K562 (cell line): ENCODE measurements around the gene WDR93. TPM values are rescaled to one million over a fixed set of nuclear protein-coding genes. Genes with fewer than 3 reads are reported as not detected.

Experiments used
- ATAC-seq: fragments of 200-7000 bp; cut with Tn5 transposase; 3 replicates; pipeline ENCODE4 v1.9.1; 2020; ENCODE audit warnings: moderate library complexity
- Bru-seq: library from RNA; stranded (reverse); fragments of 400-500 nt; gene quantifications from one replicate; lab custom pipeline; 2021; lab: Mats Ljungman, UMichigan
- BruChase-seq, 2 experiments: library from RNA; stranded (reverse); fragments of 400-500 nt; gene quantifications; one replicate each; lab custom pipeline; 2021; lab: Mats Ljungman, UMichigan
- BruUV-seq: library from RNA; stranded (reverse); fragments of 400-500 nt; replicated peaks from 2 replicates; lab custom pipeline; 2021; lab: Mats Ljungman, UMichigan
- CTCF ChIA-PET: fragments of 300-600 bp; formaldehyde crosslinking; extraction: SDS; loops from one replicate; lab custom pipeline; 2021; ENCODE audit warnings: low intra/inter-chr PET ratio; lab: Yijun Ruan, JAX
- POLR2A ChIA-PET: fragments of 300-600, 350-650 bp; sonication (Branson Sonifier 250); formaldehyde crosslinking; extraction: SDS; loops from one replicate; lab custom pipeline; 2021; ENCODE audit warnings: antibody characterized with exemption, inconsistent platforms; lab: Yijun Ruan, JAX
- DNase-seq, 4 experiments: peaks; one replicate each; pipeline versions ENCODE4 v3.0.0 to v3.0.0-alpha.2; 2011 to 2018; ENCODE audit warnings: low spot score in 3 of 4, mixed read lengths in 3 of 4; ENCODE audit errors: extremely low read depth in 1 of 4
- FAIRE-seq: peaks from 2 replicates; lab custom pipeline; 2011; peaks lifted over from hg19 to GRCh38; lab: Jason Lieb, UNC
- H2AFZ ChIP-seq: 2 replicates; pipeline ENCODE4 v1.6.0; 2011; ENCODE audit warnings: low read depth, low read length, control low read depth, inconsistent platforms
- H3K27ac ChIP-seq: fragments of 200-600 bp; 3 replicates; pipeline ENCODE4 v1.8.0; 2011; ENCODE audit warnings: low read depth, mild to moderate bottlenecking, control low read depth, inconsistent platforms, low read length, moderate library complexity, mixed read lengths; ENCODE audit errors: extremely low read depth
- H3K27me3 ChIP-seq, 2 experiments: fragments of 300-600 bp in 1 of 2; 2 replicates in 1 of 2; 3 replicates in 1 of 2; pipeline versions ENCODE4 v1.6.0 to v1.8.0; 2011; ENCODE audit warnings: inconsistent platforms in 2 of 2, low read length in 2 of 2, mild to moderate bottlenecking in 1 of 2, mixed read lengths in 1 of 2, moderate library complexity in 1 of 2; ENCODE audit not compliant: control insufficient read depth in 2 of 2, insufficient read depth in 2 of 2
- H3K36me3 ChIP-seq: fragments of 300-600 bp; 3 replicates; pipeline ENCODE4 v1.8.0; 2011; ENCODE audit warnings: mild to moderate bottlenecking, low read length, inconsistent platforms; ENCODE audit not compliant: control insufficient read depth, insufficient read depth
- H3K4me1 ChIP-seq, 2 experiments: fragments of 200-600 bp in 1 of 2; replicated peaks in 1 of 2; 2 replicates in 1 of 2; 3 replicates in 1 of 2; pipeline versions ENCODE4 v1.5.1 to v1.8.0; 2011; ENCODE audit warnings: inconsistent platforms in 2 of 2, low read length in 2 of 2, mild to moderate bottlenecking in 1 of 2, mixed read lengths in 1 of 2, moderate library complexity in 1 of 2; ENCODE audit not compliant: control insufficient read depth in 2 of 2, insufficient read depth in 2 of 2
- H3K4me2 ChIP-seq: 2 replicates; pipeline ENCODE4 v1.6.1; 2011; ENCODE audit warnings: low read length, control low read depth, inconsistent platforms, mixed read lengths; ENCODE audit not compliant: insufficient read depth
- H3K4me3 ChIP-seq: fragments of 200-600 bp; sonication (generic), shearing (Covaris generic); 2 replicates; pipeline ENCODE4 v1.5.1; 2016; ENCODE audit warnings: control low read depth, inconsistent platforms
- H3K79me2 ChIP-seq: fragments of 200-600 bp; 3 replicates; pipeline ENCODE4 v1.8.0; 2011; ENCODE audit warnings: low read length, inconsistent platforms; ENCODE audit not compliant: control insufficient read depth, insufficient read depth
- H3K9ac ChIP-seq, 2 experiments: 2 replicates each; pipeline versions ENCODE4 v1.6.0 to v1.6.1; 2011; ENCODE audit warnings: low read depth in 2 of 2, low read length in 2 of 2, control low read depth in 1 of 2, inconsistent platforms in 1 of 2, mild to moderate bottlenecking in 1 of 2, mixed read lengths in 1 of 2; ENCODE audit not compliant: insufficient read depth in 1 of 2
- H3K9me1 ChIP-seq: one replicate; pipeline ENCODE4 v1.6.0; 2011; ENCODE audit warnings: inconsistent platforms, mild to moderate bottlenecking, low read length, moderate library complexity; ENCODE audit not compliant: control insufficient read depth, insufficient read depth
- H3K9me3 ChIP-seq: replicated peaks from 2 replicates; pipeline ENCODE4 v1.5.1; 2011; ENCODE audit warnings: low read depth, low read length, inconsistent platforms; ENCODE audit not compliant: control insufficient read depth, insufficient read depth
- H4K20me1 ChIP-seq: replicated peaks from 2 replicates; pipeline ENCODE4 v1.6.1; 2011; ENCODE audit warnings: low read length, inconsistent platforms, mixed read lengths; ENCODE audit not compliant: control insufficient read depth, insufficient read depth
- GABPB1 ChIP-seq: sonication (generic); formaldehyde crosslinking; IDR thresholded peaks from 2 replicates; pipeline ENCODE4 v1.8.0; 2022; ENCODE audit warnings: mild to moderate bottlenecking, missing genetic modification reagents
- KAT8 ChIP-seq: fragments of 450-650 bp; IDR thresholded peaks from 2 replicates; pipeline ENCODE4 v1.6.1; 2016; ENCODE audit warnings: low read depth, mild to moderate bottlenecking
- RFX1 ChIP-seq: fragments of 450-650 bp; IDR thresholded peaks from 2 replicates; pipeline ENCODE4 v1.6.1; 2016; ENCODE audit warnings: mild to moderate bottlenecking, moderate library complexity
- ZNF408 ChIP-seq: fragments of 250-450 bp; sonication (Bioruptor Pico); IDR thresholded peaks from 2 replicates; pipeline ENCODE4 v1.4.0; 2020; ENCODE audit warnings: low read depth, mild to moderate bottlenecking, moderate library complexity
- WGBS: fragments of 100-300 bp; shearing (Covaris generic); methylation state at CpG from one replicate; pipeline ENCODE4 v1.1.6; 2016; ENCODE audit warnings: low coverage, mixed read lengths; ENCODE audit not compliant: insufficient coverage; ENCODE audit errors: missing lambda C conversion rate; 5-methylcytosine and 5-hydroxymethylcytosine counted together
- in situ Hi-C: fragments of 300-500 bp; cut with MboI; formaldehyde crosslinking; loops from 4 replicates; pipeline ENCODE4 v1.15.0; 2018; ENCODE audit warnings: inconsistent platforms, mixed read lengths
- intact Hi-C: fragments of 100-400 bp; cut with micrococcal nuclease; formaldehyde crosslinking; loops from 2 replicates; pipeline ENCODE4 v1.14.2; 2022
- long read RNA-seq, 3 experiments: library from polyadenylated mRNA in 2 of 3; library from RNA in 1 of 3; unstranded in 2 of 3; stranded (forward) in 1 of 3; transcript quantifications; one replicate each; pipeline ENCODE4 v2.0.0, GENCODE V29; 2019 to 2022
- polyA minus RNA-seq, 3 experiments: library from RNA; depleted of rRNA, polyadenylated mRNA; stranded (reverse); fragments of >200 nt; gene quantifications; 2 replicates each; pipeline ENCODE4 v1.2.3, GENCODE V29; 2011
- polyA plus RNA-seq, 8 experiments: library from polyadenylated mRNA; depleted of rRNA in 4 of 8; stranded (reverse) in 5 of 8; unstranded in 3 of 8; fragments of >200 nt; fragmentation: Nextera tagmentation in 2 of 8; fragmentation: Illumina TruSeq in 1 of 8; extraction: Ambion mirVana in 2 of 8; extraction: Trizol in 1 of 8; gene quantifications; 2 replicates each; pipeline versions ENCODE4 v1.2.1 to v1.2.3, GENCODE V29; 2011 to 2014; ENCODE audit warnings: inconsistent platforms in 1 of 8, missing spikeins in 1 of 8
- total RNA-seq, 7 experiments: library from RNA; depleted of rRNA in 6 of 7; stranded (reverse); fragments of >200 nt in 6 of 7; fragmentation: Illumina TruSeq in 2 of 7; extraction: Trizol in 2 of 7; gene quantifications; 2 replicates each; pipeline versions ENCODE4 v1.2.1 to v1.2.3, GENCODE V29; 2011 to 2021; ENCODE audit warnings: low replicate concordance in 1 of 7

The WDR93 gene
- not detected in 2 replicates for total RNA-seq (2011; cell fraction: chromatin; rRNA removed; ENCODE audit: low replicate concordance)
- not detected in 2 replicates for total RNA-seq (2011; cell fraction: nucleolus; rRNA removed)
- not detected in 2 replicates for total RNA-seq (2011; cell fraction: nucleoplasm; rRNA removed)
- not detected in 2 replicates for total RNA-seq (2014; rRNA removed)
- not detected in 2 replicates for total RNA-seq (2014; rRNA removed; fragmentation: Illumina TruSeq; extraction: Trizol)
- total RNA-seq (2015; rRNA removed; fragmentation: Illumina TruSeq; extraction: Trizol) = not detected in 2 replicates
- total RNA-seq (2021) = not detected in 2 replicates
- not detected in 2 replicates for polyA plus RNA-seq (2011; rRNA removed)
- polyA plus RNA-seq (2011; cell fraction: cytosol; rRNA removed) = not detected in 2 replicates
- polyA plus RNA-seq (2011; cell fraction: nucleus; rRNA removed) = not detected in 2 replicates
- polyA plus RNA-seq (2012) = not detected in 2 replicates
- not detected in 2 replicates for polyA plus RNA-seq (2014; fragmentation: Illumina TruSeq; extraction: Trizol)
- polyA plus RNA-seq (2014; fragmentation: Nextera tagmentation; extraction: Ambion mirVana) = not detected
- not detected in 2 replicates for polyA plus RNA-seq (2014; rRNA removed)
- not detected in 2 replicates for polyA minus RNA-seq (2011; rRNA and poly(A)+ RNA removed)
- not detected in 2 replicates for polyA minus RNA-seq (2011; cell fraction: cytosol; rRNA and poly(A)+ RNA removed)
- polyA minus RNA-seq (2011; cell fraction: nucleus; rRNA and poly(A)+ RNA removed) = not detected in 2 replicates
- Bru-seq, nascent RNA = percentile 2 among the genes with signal in this experiment
- BruChase-seq, experiment 1, labeled RNA remaining after a 2-hour chase = percentile 2 among the genes with signal in this experiment
- BruChase-seq, experiment 2, labeled RNA remaining after a 6-hour chase = percentile 4 among the genes with signal in this experiment
- long read RNA-seq, experiment 1 = 0 reads
- long read RNA-seq, experiment 2 = 0 reads
- long read RNA-seq, experiment 3 = 0 reads

DNA sequence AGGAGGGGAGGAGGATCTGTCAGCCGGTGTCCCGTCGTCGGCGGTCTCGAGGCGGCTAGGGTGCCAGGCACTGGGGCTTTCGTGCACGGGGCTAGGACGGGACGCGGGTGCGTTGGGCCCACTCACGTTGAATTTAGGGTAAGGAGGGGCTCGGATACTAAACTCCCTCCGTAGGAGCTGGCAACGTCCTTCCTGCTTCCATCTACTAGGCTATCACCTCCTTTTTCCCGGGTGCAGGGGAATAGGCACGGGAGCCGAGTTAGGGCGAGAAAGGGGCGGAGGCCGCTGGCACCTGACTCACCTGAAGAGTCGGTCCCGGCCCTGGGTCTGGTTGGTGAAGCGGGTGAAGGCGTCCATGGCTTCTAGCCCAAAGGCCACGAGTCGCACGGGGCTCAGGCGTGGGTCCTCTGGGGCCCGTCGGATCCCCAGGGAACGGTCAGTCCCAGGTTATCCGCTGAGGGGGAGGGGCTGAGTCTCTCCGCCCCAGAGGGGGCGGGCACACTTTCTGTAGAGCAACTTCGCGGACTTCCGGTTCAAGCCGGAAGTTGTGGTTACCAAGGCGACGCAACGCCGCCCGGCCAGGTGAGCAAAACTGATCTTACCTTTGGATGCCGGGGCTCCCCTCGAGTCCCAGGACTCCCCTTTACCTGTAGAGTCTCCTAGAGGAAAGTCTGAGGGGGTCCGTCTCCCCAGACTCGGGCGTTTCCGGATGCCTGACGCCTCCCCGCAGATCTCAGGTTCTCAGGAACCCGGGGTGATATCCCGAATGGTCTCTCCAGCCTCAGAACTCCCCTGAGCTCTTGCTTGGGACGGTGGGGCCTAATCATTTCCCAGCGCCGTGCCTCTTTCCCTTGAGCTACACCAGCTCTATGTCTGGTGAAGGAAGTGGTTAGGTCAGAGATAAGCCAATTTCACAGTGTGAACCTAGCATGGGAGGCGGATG is at the start of gene WDR93, which contains the start of gene PEX11A:
Gene WDR93 (plus strand): TSS at position 536 of the 943 bp plus-strand sequence. CDS start 10,936 bp downstream, outside the sequence.
Gene PEX11A (minus strand): TSS at position 479 of the 943 bp plus-strand sequence. CDS start 122 bp downstream, at position 357.
- Histone ChIP-seq H4K20me1 (no peaks in the 10 kb centered on the region), H3K9ac (no peak within 1 kb of the TSS), H2AFZ (no peak within 1 kb of the TSS), H3K4me3 (no peak within 1 kb of the TSS), H3K9me1 (no peaks in the 10 kb centered on the region), H3K4me2 (no peak within 1 kb of the TSS), H3K4me1 (peaks cover 0 to 9% of the 10 kb centered on the region in 2 experiments; a peak in 3 of 5 replicates), H3K27me3 (peaks cover 17 to 22% of the 10 kb centered on the region in 2 experiments; a peak in 4 of 5 replicates), H3K36me3 (no peaks in the 10 kb centered on the region), H3K79me2 (no peaks in the 10 kb centered on the region), H3K9me3 (no peaks in the 10 kb centered on the region), H3K27ac (no peak within 1 kb of the TSS)
- 29% methylated on average over 53 of the region's 60 CpGs for WGBS
- ATAC-seq (no peak), FAIRE-seq (no peak), DNase-seq (no peak)
- POLR2A ChIA-PET = no interaction called here
- in situ Hi-C loops (no loop called here), intact Hi-C loops (no loop called here)
- no TSS peak for BruUV-seq
- CTCF ChIA-PET = no interaction called here
- no peak for TF ChIP-seq KAT8
- no peak for TF ChIP-seq ZNF408
- peak; percentile 30; the same call in 1 of the 2 replicates for TF ChIP-seq RFX1
- no peak for TF ChIP-seq GABPB1 (CRISPR knock-in tag)
